HepG2 (cell line): ENCODE results near the gene LEMD3.

Experiments used
- ATF6 ChIP-seq: sonication (generic); formaldehyde crosslinking; conservative IDR thresholded peaks from 2 replicates; pipeline ENCODE4 v1.4.0; 2020; ENCODE audit warnings: missing genetic modification reagents
- CBX1 ChIP-seq: IDR thresholded peaks from one replicate; pipeline ENCODE4 v1.6.1; 2016; ENCODE audit warnings: antibody characterized with exemption, low read depth
- ETV6 ChIP-seq: sonication (generic); formaldehyde crosslinking; conservative IDR thresholded peaks from 2 replicates; pipeline ENCODE4 v1.4.0; 2020; ENCODE audit warnings: missing genetic modification reagents
- MLLT10 ChIP-seq: sonication (generic); formaldehyde crosslinking; IDR thresholded peaks from 2 replicates; pipeline ENCODE4 v1.4.0; 2020; ENCODE audit warnings: missing genetic modification reagents
- POLR2A ChIP-seq, 2 experiments: IDR thresholded peaks; 2 replicates each; pipeline ENCODE4 v1.6.1; 2011; ENCODE audit warnings: low read depth in 2 of 2, low read length in 2 of 2, mild to moderate bottlenecking in 1 of 2, moderate library complexity in 1 of 2; ENCODE audit not compliant: insufficient read depth in 1 of 2
- ZBTB2 ChIP-seq: sonication (generic); formaldehyde crosslinking; IDR thresholded peaks from 2 replicates; pipeline ENCODE4 v1.8.0; 2022; ENCODE audit warnings: low read depth, missing genetic modification reagents
- ZNF780A ChIP-seq: sonication (generic); formaldehyde crosslinking; IDR thresholded peaks from 2 replicates; pipeline ENCODE4 v1.8.0; 2022; ENCODE audit warnings: mild to moderate bottlenecking, missing genetic modification reagents, moderate library complexity

- TF ChIP-seq ETV6 (CRISPR knock-in tag) (no peak), ATF6 (no peak), MLLT10 (CRISPR knock-in tag) (no peak), ZBTB2 (no peak), CBX1 (no peak), ZNF780A (no peak), POLR2A (IDR thresholded peaks at IDR 0.05; ENCODE audit: insufficient read depth in 1 of 2, low read depth in 2 of 2, low read length in 2 of 2) (no peak)
Measured at GRCh38 chr12:65133879-65134278, 35.5 kb upstream of the LEMD3 start.
